T follicular helper cell (primary cell): Measurements from ENCODE around the gene STIMATE.

Experiments used
- DNase-seq: peaks from one replicate; pipeline ENCODE4 v3.0.0-alpha.2; 2020; ENCODE audit warnings: low read depth

The STIMATE gene

DNA sequence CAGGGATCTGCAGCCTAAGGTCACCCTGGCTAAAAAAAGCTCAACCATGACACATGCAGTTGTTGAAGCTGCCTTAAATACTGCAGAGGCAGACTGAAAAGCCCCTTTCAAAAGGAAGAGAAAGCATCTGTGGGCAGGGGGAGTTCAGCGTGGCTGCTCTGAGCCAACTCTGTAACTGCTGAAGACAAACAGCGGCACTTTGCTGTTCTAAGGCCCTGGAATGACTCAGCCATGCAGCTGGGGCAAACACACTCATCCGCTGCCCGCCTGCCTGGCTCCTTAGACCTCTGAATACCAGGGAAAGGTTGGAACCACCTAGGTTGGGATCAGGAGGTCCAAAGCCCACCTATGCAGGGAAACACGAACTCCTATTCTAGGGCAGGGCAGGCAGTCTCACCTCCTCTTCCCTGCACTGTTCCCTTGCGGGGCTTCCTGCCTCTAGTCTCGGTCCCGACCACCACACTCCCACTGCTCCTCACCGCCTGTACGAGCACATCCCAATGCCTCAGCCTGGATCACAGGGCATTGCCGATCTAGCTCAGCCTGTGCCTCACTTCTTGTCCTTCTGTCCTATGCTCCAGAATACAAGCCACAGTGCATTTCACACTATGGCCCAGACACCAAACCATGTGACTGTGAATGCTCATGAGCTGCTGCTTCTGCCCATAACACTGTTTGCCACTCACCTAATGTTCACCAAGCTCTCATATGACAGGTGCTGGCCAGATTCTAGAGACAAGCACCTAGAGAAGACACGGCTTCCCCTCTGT, 56.0 kb downstream of the STIMATE start:
- no peak for DNase-seq

DNA sequence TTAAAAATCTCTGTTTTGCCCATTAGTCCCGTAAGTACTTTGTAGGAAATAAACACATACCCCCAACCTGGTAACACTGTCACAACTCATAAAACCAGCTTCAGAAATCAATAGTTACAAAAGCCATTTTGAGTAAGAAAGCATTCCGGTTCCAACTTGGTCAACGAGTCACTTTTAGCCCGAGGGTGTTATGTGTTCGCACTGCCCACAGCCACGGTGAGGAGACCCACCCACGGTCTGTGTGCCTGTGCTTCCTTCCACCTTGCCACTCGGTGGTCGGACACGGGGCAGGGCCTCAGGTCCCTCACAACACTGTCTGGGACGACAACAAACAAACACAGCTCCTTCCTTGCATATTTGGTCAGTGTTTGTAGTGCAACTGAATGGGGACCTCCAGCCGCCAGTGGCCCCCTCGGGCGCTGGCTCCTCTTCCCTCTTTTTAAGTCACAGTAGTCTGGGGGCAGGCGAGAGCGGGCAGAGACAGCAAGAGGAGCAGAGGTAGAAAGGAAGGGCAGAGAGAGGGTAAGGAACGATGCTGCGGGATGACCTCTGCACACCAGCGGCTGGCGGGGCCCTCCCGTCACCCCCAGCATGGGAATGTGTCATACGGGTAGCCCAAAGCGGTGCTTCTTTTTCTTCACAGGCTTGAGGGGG, 57.3 kb downstream of the STIMATE start:
- no peak for DNase-seq

DNA sequence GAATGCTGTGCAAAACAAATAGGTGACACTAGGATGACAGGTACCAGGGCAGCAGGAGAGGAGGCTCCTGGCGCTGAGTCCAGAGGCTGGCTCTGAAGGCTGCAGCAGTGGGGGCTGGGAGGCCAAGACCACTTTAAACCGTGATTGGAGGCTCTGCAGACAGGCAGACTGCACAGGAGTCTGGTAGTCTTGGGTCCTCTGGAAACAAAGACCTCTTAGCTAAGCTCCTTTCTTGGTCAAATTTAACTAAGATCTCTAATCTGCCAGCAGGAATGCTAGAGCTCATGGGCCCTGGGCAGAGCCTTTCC, 58.1 kb downstream of the STIMATE start:
- DNase-seq = no peak

DNA sequence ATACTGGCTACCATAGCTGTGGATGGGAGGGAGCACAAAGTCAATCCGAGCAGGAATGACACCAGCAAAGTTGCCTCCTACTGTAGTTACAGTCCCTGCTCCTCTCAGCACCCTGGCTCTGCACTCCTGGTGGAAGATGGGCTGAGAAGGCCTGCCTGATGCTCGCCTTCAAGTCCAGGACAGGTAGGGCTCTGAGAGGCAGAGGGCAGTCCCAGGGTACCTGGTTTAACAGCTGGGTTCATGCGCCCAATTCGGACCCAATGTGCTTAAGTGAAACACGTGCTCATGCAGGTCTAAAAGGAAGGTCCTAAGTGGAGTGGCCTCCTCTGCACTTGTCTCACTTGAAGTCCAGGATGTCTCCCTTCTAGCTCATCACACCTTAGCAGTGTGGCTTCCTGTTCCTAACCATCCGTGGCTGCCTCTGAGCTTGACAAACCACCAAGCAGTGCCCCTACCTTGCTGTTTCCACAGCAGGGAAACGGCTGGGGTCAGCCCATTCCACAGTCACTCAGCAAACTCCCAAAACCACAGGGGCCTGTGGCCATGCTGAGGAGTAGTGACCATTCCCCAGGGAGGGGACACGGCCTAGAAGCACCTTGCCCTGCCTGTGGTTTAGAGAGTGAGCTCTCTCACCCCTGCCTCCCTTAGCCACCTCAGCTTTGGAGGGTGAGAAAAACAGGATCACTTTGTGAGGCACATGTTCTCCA, 58.6 kb downstream of the STIMATE start:
- DNase-seq = no peak

DNA sequence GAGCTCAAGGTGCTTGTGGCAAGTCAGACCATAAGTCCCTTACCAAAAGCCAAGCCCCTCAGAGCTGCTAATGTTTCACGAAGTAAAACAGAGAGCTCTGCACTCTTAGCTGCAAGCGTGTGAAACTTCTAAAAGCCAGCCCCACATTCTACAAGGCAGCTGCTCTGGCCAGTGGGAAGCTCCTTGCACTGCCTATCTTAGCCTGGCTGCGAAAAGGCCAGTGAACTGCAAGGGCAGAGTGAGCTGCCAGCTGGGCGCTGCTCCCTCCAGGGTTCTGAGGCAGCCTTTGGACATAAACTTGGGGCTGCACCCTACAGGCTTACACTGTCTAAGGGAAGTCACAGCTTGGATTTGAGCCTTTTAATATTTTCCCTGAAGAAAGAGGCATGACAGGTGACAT, 60.4 kb downstream of the STIMATE start:
- no peak for DNase-seq

DNA sequence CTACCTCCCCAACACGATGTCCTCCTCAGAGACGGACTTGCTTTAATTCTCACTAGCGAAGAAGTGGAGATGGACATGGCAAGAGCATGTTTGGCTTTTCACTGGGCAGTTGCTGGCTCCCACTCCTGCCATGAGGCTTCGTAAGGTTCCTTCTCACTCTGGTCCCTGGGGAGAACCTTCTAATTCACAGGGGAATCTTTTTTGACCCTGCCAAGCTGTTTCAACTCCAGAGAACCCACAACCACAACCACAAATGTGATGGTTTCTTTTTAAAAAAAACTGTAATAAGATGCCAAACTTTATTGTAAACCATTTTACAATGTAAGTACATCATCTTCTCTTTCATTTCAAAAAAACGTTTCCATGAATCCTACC, 60.9 kb downstream of the STIMATE start:
- DNase-seq = no peak

DNA sequence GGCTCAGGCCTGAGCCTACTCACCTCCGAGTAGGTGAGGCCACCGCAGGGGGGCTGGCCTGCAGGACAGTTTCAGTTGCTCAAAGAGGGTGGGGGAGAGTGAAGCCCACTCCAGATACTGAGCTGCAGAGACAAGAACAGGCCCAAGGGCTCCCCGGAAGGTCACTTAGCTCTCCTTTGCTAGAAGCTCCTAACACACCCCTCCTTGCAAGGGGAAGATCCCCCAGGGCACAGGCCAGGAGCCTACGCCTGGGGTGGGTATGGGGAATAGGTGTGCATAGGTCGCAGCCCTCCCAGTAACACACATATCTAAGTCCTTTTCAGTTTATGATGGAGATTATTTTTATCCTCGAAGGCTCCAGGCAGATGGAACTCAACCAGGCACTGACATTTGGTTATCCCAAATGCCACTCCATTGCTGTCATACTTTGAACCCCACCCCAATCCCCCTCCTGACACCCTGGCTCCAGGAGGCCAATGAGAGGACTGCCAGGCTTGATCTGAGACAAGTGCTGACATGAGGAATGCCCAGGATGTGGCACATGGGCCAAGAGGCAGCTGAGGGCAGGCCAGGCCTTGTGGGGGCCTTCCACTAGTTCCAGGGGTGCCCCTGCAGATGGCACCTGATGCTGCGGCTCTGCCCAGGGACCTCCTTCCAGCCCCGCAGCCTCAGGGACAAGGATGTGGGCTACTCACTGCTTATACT, 61.4 kb downstream of the STIMATE start:
- DNase-seq = no peak

DNA sequence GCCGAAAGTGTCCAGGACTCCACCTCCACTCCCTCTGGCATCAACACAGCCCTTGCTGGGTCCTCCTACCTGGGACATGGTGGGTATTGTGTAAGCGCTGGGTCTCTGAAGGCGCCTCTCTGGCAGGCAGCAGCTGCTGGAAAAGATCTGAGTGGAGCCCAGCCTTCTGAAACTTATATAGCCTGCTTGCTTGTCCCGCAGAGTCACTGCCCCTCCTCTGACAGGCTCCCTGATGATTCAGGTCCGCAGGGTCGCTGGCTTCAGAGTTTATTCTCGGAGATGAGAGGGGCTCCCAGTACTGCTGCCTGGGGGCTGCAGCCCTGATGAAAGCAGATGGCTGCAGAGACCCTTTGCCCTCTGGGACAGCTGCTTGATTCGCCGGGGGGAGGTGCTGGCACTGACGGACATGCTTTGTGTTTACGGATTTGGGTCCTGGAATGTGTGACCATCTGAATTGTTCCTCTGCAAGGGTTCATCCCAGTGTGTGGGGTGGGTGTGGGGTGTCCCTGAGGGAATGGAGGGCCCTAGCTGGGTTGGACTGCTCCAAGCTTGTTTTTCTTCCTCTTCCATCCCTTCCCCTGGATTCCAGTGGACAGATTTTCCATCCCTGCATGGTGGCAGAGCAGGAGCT, 62.4 kb downstream of the STIMATE start, which contains the start of gene MUSTN1:
MUSTN1 (minus strand) TSS at position 149 of the 631 bp plus-strand sequence; CDS start at position 78, 71 bp downstream.
- no peak for DNase-seq

DNA sequence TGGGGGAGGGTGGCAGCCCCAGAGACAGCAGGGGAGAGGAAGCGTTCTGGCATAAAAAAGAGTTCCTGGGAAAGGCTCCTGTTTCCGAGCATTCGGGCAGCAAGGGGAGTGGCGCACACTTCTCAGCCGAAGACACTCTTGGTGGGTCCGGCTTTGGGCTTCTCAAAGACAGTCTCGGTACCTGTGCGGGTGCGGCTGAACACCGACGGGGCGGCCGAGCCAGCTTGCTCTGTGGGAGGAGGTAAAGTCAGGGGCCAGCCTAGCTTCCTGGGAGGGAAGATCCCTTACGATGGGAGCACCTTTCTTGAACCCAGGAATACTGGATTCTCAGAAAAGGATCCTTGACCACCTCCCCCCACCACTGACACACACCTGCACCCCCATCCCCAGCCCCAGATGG, 64.1 kb downstream of the STIMATE start:
- no peak for DNase-seq

DNA sequence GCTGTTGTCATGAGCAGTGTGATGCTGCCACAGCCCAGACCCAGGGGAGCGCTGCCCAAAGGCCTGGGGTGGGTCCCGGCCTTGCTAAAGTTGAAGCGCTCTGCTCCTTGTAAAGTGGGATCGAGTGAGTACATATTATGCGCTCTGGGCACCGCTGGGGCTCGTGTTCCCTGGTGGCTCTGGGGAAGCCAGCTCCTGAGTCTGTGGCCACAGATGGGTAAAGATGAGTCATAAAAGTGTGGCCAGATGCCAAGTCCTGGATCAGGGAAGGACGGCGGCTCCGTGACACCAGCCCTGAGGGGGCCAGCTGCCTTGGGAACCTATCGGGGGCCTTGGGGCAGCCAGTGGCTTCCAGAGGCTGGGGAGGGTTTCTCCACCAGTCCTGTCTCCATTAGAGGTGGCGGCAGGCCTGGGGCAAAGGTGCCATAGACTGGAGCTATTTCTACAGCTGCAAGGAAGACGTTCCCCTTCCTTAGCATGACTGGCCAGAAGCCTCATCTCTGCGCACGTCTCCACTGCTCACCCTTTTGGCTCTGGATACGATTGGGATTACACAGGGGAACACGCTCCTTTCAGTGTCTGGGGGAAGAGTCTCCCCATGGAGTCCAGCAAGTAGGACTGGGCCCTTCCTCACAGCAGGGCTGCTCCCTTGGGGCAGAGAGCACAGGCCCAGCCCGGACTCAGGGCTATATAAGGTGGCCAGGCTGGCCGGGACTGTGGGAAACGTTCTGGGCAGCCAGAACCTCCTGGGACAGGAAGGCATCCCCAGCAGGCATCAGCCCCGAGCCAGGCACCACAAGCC, 65.6 kb downstream of the STIMATE start:
- DNase-seq = no peak

DNA sequence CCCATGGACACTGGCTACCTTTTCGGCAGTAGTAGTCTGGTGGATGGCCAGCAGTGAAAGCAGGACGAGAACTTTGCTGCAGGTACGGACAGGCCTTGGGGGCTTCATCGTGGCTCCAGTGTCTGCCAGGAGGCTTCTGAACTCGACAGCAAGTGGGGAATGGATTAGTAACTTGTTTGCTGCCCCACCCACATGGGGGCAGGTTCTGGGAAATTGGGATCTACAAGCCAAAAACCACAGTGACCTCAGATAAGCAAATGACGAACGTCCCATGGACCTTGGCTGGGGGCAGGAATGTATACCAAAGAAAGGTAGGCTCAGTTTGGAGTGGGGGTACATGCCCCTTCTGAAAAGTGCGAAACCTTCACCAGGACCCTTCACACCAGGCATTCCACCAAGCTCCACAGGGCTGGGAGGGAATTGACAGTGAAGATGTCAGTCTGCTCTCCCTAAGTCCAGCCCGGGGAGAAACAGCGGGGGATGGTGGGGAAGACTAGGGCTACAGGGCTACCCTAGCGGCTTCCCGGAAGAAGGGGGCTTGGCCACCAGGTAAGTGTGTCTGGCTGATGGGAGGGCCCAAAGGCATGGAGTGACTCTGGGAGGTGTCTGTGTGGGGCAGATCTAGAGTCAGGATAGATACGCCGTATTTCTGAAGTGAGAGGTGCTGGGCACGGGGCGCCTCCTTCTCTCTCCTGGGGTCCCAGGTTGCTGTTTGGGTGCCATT, 66.7 kb downstream of the STIMATE start, which contains the start of gene ITIH4:
ITIH4 (minus strand) TSS at position 138 of the 724 bp plus-strand sequence; CDS start at position 108, 30 bp downstream.
- no peak for DNase-seq

DNA sequence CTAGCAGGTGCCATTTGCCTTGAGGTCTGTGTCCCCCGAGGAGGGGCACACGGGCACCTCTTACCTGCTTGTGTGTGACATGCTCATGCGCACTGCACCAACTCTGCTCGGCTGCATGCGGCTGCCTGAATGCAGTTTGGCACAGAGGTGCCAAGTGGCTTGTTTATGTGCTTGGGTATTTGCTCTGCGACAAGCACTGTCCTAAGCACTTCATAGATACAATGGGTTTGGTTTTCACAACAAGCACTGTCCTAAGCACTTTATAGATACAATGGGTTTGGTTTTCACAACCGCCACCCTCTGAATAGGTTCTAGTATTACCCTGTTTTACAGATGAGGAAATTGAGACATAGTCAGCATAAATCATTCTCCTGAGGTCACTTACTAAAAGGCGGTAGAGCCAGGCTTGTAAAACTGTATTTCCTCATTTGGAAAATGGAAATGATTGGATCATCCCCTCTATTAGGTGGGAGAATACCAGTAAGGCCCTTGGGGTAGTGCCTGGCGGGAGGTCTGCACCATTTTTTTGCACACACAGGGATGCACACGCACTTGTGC, 67.4 kb downstream of the STIMATE start:
- no peak for DNase-seq

DNA sequence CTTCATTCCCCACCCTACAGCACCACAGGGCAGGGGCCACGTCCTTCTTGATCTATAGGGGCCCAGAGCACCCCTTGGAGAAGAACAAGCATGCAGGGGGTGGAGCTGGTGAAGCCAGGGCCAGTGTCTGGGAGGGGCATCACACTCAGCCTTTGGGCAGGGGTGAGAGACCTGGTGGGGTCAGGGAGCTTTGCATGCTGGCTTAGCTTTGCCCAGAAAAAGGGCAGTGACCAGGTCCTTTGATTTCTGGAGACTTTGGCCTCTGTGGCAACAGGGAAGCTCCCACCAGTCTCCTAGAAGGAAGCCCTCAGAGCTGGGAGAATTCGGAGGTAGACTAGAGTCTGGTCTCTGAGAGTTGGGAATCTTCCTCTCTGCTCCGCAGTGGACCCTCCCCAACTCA, 67.9 kb downstream of the STIMATE start:
- no peak for DNase-seq

DNA sequence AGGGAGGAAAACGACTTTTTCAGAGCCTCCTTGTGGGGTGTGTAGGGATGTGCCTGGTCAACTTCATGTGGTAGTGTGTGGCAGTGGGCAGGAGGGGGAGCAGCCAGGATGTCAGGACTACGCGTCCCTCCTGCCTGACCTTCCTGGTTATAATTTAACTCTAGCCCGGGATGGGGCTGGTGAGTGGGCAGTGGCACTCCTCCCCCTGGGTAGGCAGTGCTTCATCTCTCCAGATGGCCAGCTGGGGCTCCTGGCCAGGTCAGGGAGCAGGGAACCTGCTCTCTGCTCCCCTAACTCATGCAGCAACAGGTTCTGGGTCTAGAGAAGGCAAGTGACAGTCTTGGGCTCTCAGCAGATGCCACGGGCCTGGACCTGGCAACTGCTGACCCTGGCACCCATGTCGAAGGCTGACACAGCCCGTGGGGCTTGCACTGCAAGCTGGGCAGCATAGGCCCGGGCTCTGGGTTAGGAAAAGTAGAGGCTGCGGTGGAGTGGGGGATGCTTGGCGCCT, 69.4 kb downstream of the STIMATE start:
- DNase-seq = no peak

DNA sequence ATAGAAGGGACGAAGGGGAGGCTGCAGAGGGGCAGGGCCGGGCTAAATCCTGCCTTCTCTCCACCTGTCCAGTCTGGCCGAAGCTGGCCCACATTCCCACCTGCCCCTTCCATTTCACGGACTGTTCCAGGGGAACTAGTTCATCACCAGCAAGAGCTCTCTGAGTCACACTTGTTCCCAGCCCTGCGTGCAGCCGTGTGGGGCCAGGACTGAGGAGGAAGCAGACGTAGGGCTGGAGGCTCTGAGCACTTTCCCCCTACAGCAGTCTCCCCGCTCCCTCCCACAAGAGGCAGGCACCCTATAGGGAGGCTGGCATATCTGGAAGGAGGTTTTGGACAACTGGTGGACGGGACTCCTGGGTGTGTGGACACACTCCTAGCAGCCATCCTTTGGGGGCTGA, 69.9 kb downstream of the STIMATE start:
- DNase-seq = no peak

DNA sequence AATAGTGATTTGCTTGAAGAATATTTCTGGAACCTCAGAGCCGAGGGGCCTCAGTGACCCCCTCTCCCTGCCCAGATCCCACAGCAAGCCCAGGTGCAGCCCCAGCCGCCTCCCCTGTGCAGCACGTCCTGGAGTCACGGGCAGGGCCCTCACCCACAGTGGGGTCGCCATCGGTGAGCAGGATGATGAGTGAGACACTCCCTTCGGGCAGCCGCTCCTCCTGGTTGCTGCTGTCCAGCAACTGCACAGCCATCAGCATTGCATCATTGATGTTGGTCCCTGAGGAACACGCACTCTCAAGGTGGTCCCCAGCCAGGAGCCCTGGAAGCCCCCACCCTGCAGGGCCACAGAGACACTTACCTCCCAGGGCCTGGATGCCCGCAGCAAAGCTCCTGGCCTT, 73.3 kb downstream of the STIMATE start:
- no peak for DNase-seq

DNA sequence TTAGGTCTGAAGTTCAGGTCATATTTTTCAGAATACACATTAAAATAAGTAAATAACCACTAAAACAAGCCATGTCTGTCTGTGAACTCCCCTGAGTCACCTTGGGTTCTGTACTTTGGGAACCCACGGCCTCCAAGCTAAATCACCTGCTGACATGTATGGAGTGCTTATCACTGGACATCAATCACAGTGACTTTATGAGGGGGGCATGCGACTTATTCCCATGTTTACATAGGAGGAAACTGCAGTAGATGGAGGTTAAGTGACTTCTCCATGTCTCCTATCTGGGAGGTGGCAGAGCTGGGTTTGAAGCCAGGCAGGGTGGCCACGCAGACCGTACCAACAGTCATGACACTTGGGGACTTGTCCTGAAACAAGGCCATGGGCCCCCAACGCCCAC, 75.0 kb downstream of the STIMATE start:
- DNase-seq = no peak

DNA sequence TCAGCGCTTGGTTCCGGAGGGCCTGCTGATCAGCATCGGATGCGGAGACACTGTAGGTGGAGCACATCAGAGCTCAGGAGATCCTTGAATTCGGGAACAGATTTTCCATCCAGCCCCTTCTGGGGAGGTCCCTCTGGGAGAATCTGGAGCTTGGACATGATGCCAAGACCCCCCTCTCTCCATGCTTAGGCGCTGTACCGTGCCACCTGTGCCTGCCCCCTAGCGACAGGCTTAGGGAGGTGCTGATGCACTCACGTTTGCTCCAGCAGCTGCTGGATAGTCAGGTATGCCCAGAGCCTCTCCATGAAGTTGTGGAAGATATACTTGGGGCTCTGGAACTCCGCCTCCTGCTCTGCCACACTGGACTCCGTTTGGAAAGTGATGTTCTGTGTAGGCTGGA, 76.6 kb downstream of the STIMATE start:
- no peak for DNase-seq

DNA sequence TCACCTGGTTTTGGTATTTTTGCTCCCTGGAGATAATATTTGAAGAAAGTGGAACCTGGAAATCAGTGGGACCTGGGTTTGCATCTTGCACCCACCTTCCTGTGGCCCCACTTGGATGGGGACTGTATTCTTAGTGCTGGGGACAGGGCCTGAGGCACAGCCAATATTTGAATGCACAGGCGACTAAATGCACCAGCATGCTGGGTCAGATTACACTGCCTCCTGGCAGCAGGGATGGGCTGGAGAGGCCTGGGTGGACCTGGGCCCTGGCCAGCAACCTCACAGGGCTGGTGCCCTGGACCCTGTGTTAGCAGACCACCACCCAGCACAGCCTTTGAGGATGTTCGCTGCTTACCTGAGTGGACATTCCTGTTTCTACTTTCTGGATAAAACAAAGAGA, 77.4 kb downstream of the STIMATE start:
- DNase-seq = no peak

DNA sequence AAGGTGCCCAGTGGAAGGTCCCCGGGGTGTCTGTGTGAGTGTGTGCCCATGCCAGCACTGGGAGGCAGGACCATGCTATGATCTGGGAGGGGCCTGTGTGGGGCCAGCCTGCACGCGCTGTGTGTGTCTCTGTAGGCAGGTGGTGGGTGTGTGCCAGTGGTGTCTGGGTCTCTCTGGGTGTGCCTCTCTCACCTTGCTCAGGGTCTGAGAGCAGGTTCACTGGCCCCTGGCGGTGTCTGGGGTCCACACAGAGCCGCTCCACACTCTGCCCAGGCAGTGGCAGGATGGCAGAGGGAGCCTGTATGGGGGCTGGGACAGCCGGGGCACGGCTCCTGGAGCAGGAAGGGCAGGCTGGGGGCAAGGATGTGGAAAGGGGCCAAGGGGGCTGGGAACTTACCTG, 79.5 kb downstream of the STIMATE start:
- no peak for DNase-seq
